NK-92 treated with Interleukin-12 subunit alpha and Interleukin-12 subunit beta, amount 100 ng/mL, for 24 hours (cell line): Measurements from ENCODE around the gene SORCS3.

Source experiments
- DNase-seq: peaks from one replicate; lab custom pipeline; 2025; lab: John Stamatoyannopoulos, UW

The SORCS3 gene

GRCh38 chr10:104922810-104923209 lies 281.7 kb downstream of the SORCS3 start:
- DNase-seq, result no peak

GRCh38 chr10:104923501-104923900 lies 282.4 kb downstream of the SORCS3 start:
- no peak for DNase-seq

- no peak for DNase-seq
Observed at GRCh38 chr10:104924101-104924795, 283.2 kb downstream of the SORCS3 start.

GRCh38 chr10:104925232-104925851 lies 284.3 kb downstream of the SORCS3 start:
- no peak for DNase-seq

- DNase-seq, result no peak
Observed at GRCh38 chr10:104928734-104929133, 287.6 kb downstream of the SORCS3 start.

GRCh38 chr10:104931612-104932134 lies 290.6 kb downstream of the SORCS3 start:
- DNase-seq, result no peak

GRCh38 chr10:104935656-104936055 lies 294.6 kb downstream of the SORCS3 start:
- no peak for DNase-seq

GRCh38 chr10:104937567-104937966 lies 296.5 kb downstream of the SORCS3 start:
- DNase-seq, result no peak

GRCh38 chr10:104938031-104938430 lies 296.9 kb downstream of the SORCS3 start:
- no peak for DNase-seq

GRCh38 chr10:104941662-104942061 lies 300.6 kb downstream of the SORCS3 start:
- DNase-seq, result no peak

- DNase-seq, result no peak
Observed at GRCh38 chr10:104947314-104947713, 306.2 kb downstream of the SORCS3 start.

- DNase-seq, result no peak
Observed at GRCh38 chr10:104957178-104957841, 316.2 kb downstream of the SORCS3 start.

GRCh38 chr10:104966563-104967297 lies 325.6 kb downstream of the SORCS3 start:
- no peak for DNase-seq

- no peak for DNase-seq
Observed at GRCh38 chr10:104980368-104980767, 339.3 kb downstream of the SORCS3 start.

- no peak for DNase-seq
Observed at GRCh38 chr10:104981995-104982394, 340.9 kb downstream of the SORCS3 start.

- DNase-seq, result no peak
Observed at GRCh38 chr10:104988686-104989085, 347.6 kb downstream of the SORCS3 start.

- no peak for DNase-seq
Observed at GRCh38 chr10:104989880-104990279, 348.8 kb downstream of the SORCS3 start.

- no peak for DNase-seq
Observed at GRCh38 chr10:104993085-104993484, 352.0 kb downstream of the SORCS3 start.

GRCh38 chr10:105001269-105001668 lies 360.2 kb downstream of the SORCS3 start:
- no peak for DNase-seq

GRCh38 chr10:105010411-105011121 lies 369.5 kb downstream of the SORCS3 start:
- no peak for DNase-seq

GRCh38 chr10:105017116-105017515 lies 376.0 kb downstream of the SORCS3 start:
- DNase-seq, result no peak

- no peak for DNase-seq
Observed at GRCh38 chr10:105017691-105018090, 376.6 kb downstream of the SORCS3 start.
